Measurements from ENCODE around the gene GDPD4.

DNA sequence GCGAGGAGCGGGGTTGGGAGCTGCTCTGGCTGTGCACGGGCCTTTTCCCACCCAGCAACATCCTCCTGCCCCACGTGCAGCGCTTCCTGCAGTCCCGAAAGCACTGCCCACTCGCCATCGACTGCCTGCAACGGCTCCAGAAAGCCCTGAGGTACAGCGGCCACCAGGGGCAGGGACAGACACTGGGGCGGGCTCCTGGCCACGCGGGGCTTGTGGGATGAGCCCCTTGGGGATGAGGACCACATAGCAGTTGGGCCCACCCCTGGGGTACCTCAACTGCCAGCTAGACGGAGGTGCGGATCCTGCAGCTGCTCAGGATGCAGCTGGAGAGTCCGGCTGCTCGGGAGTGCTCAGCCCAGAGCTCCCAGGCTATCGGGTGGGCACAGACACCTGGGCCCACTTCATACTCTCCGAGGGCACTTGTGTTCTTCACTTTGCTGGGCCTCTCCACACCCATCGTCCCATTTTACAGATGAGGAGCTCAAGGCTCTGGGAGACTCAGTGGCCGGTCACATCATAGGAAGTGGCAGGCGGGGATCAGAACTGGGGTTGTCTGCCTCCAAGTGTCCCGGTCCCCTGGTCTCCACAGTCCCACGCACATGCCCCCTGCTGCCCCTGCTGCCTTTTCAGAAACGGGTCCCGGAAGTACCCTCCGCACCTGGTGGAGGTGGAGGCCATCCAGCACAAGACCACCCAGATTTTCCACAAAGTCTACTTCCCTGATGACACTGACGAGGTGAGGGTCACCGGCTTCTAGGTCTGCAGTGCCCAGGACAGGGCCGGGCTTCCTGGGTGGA lies 95.8 kb downstream of the GDPD4 start:
- TF ChIP-seq, protein P1, sequence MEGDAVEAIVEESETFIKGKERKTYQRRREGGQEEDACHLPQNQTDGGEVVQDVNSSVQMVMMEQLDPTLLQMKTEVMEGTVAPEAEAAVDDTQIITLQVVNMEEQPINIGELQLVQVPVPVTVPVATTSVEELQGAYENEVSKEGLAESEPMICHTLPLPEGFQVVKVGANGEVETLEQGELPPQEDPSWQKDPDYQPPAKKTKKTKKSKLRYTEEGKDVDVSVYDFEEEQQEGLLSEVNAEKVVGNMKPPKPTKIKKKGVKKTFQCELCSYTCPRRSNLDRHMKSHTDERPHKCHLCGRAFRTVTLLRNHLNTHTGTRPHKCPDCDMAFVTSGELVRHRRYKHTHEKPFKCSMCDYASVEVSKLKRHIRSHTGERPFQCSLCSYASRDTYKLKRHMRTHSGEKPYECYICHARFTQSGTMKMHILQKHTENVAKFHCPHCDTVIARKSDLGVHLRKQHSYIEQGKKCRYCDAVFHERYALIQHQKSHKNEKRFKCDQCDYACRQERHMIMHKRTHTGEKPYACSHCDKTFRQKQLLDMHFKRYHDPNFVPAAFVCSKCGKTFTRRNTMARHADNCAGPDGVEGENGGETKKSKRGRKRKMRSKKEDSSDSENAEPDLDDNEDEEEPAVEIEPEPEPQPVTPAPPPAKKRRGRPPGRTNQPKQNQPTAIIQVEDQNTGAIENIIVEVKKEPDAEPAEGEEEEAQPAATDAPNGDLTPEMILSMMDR (IDR thresholded peaks at IDR 0.05) = no peak
- TF ChIP-seq, protein P2, sequence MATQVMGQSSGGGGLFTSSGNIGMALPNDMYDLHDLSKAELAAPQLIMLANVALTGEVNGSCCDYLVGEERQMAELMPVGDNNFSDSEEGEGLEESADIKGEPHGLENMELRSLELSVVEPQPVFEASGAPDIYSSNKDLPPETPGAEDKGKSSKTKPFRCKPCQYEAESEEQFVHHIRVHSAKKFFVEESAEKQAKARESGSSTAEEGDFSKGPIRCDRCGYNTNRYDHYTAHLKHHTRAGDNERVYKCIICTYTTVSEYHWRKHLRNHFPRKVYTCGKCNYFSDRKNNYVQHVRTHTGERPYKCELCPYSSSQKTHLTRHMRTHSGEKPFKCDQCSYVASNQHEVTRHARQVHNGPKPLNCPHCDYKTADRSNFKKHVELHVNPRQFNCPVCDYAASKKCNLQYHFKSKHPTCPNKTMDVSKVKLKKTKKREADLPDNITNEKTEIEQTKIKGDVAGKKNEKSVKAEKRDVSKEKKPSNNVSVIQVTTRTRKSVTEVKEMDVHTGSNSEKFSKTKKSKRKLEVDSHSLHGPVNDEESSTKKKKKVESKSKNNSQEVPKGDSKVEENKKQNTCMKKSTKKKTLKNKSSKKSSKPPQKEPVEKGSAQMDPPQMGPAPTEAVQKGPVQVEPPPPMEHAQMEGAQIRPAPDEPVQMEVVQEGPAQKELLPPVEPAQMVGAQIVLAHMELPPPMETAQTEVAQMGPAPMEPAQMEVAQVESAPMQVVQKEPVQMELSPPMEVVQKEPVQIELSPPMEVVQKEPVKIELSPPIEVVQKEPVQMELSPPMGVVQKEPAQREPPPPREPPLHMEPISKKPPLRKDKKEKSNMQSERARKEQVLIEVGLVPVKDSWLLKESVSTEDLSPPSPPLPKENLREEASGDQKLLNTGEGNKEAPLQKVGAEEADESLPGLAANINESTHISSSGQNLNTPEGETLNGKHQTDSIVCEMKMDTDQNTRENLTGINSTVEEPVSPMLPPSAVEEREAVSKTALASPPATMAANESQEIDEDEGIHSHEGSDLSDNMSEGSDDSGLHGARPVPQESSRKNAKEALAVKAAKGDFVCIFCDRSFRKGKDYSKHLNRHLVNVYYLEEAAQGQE (IDR thresholded peaks at IDR 0.05; ENCODE audit: insufficient read depth in 1 of 2, low read depth in 2 of 2, low read length in 1 of 2) = no peak
